GM21423 (cell line): Measurements from ENCODE around the gene CHCHD6.

Experiments used
- ATAC-seq: cut with Tn5 transposase; IDR thresholded peaks from one replicate; pipeline ENCODE4 v1.9.1; 2021; ENCODE audit warnings: mild to moderate bottlenecking, moderate library complexity; ENCODE audit not compliant: unreplicated experiment

CHCHD6 gene

GRCh38 chr3:126955004-126955790, 251.2 kb downstream of the CHCHD6 start:
- no peak for ATAC-seq

GRCh38 chr3:126956361-126956760, 252.3 kb downstream of the CHCHD6 start:
- no peak for ATAC-seq

- ATAC-seq, result no peak
Observed at GRCh38 chr3:126956866-126957650, 253.0 kb downstream of the CHCHD6 start.

GRCh38 chr3:126957776-126958637, 254.0 kb downstream of the CHCHD6 start:
- ATAC-seq, result no peak

- ATAC-seq, result no peak
Observed at GRCh38 chr3:126958638-126959085, 254.6 kb downstream of the CHCHD6 start.

- no peak for ATAC-seq
Observed at GRCh38 chr3:126959136-126959920, 255.3 kb downstream of the CHCHD6 start.

GRCh38 chr3:126959921-126960603, 256.0 kb downstream of the CHCHD6 start:
- ATAC-seq, result no peak

GRCh38 chr3:126960604-126960995, 256.6 kb downstream of the CHCHD6 start:
- no peak for ATAC-seq

GRCh38 chr3:126961191-126961790, 257.3 kb downstream of the CHCHD6 start:
- ATAC-seq, result no peak

- no peak for ATAC-seq
Observed at GRCh38 chr3:126961791-126962461, 257.9 kb downstream of the CHCHD6 start.

GRCh38 chr3:126962756-126963155, 258.7 kb downstream of the CHCHD6 start:
- ATAC-seq, result no peak

GRCh38 chr3:126963261-126964190, 259.5 kb downstream of the CHCHD6 start:
- ATAC-seq, result no peak

GRCh38 chr3:126964261-126964660, 260.2 kb downstream of the CHCHD6 start:
- no peak for ATAC-seq

GRCh38 chr3:126964950-126965349, 260.9 kb downstream of the CHCHD6 start:
- no peak for ATAC-seq

GRCh38 chr3:126965526-126966080, 261.6 kb downstream of the CHCHD6 start:
- no peak for ATAC-seq

- ATAC-seq, result no peak
Observed at GRCh38 chr3:126967386-126967785, 263.3 kb downstream of the CHCHD6 start.
